Hypothalamus (tissue), 51 donors: ENCODE measurements around the gene ZNF341.
A peak's percentile ranks its signal among the peaks of the same experiment; 100 is the strongest.
"Not testable (repeated sequence)": the region's sequence is repeated elsewhere in the genome, so short reads cannot be mapped to it uniquely, and the experiment has no call there.

Experiments
- DNase-seq, 51 donors: peaks; one replicate each; lab custom pipeline; 2025; lab: John Stamatoyannopoulos, UW

Gene ZNF341

DNA sequence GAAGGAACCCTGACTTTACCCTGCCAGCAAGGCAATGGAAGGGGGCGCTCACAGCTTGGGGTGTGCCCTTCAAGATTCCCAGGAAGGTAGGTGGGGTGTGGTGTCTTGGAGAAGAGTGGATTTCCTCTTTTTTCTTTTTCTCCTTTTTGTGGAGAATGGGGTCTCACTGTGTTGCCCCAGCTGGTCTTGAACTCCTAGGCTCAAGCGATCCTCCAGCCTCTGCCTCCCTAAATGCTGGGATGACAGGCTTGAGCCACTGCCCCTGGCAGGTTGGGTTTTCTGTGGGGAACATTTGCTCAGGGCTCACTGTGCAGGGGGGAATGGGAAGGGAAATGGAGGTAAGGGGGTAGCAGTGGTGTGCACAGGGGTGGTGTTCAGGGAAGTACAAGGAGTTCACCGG lies 4.0 kb upstream of the ZNF341 start:
- DNase-seq, result no peak

DNA sequence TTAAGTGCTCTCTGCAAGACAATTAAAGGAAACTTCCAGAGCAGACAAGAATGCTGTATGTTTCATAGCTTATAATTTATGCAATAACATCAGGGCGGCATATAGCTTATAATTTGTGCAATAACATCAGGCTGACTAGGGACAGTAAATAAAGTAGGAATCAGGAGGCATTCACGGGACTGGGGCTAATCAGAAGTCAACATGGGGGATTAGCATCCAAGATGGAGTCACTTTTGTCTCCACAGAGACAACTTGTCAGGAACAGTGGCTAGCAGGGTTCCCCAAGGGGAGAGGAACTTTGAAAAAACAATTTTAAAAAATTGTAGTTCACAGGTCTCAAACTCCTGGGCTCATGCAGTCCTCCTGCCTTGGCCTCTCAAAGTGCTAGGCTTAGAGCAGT lies 3.3 kb upstream of the ZNF341 start:
- DNase-seq, result no peak

DNA sequence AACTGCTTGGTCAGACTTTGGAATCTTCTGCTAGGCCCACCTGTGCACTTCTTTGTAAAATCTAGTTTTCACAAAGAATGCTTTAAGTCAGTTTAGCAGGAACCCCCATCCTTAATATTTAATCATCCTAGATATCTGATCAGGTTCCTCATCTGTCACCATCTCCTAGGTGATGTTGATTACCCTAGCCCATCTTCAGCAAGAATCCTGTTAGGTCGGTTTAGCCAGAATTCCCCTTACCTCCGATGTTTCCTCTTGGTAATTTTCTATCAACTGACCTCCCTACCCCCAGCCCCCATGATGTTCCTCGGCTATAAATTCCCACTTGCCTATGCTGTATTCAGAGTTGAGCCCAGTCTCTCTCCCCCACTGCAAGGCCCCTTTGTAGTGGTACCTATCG lies 2.7 kb upstream of the ZNF341 start:
- DNase-seq, result no peak

DNA sequence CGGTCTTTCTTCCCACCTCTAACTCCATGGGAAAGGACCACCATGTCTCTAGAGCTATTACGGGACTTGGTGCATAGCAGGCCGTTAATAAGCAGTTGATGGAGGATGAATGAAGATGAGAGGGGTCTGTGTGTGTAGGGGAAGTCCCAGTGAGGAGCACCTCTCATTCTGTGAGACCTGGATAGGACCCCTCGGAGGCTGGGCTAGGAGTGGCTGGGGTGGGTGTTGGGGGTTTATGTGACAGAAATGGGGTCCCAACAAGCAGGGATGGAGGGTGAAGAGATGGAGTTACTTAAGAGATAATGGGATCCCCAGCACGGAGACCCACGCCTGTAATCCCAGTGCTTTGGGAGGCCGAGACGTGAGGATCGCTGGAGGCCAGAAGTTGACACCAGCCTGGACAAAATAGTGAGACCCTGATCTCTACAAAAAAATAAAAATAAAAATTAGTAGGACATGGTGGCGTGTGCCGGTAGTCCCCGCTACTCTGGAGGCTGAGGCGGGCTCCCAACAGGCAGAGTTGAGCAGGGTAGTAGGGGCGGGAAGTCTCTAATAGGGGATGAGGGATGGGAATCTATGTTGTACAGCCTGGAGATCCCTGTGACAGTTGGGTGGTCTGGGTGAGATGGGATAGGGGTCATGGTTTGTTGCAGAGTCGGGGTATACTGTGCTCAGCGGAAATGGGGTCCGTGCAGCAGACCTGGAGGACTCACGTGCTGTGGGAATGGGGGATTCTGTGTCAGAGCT lies 677 bp upstream of the ZNF341 start:
- DNase-seq, result peak in 6 of 51 donors; percentile 8 to 65 (median 36)

DNA sequence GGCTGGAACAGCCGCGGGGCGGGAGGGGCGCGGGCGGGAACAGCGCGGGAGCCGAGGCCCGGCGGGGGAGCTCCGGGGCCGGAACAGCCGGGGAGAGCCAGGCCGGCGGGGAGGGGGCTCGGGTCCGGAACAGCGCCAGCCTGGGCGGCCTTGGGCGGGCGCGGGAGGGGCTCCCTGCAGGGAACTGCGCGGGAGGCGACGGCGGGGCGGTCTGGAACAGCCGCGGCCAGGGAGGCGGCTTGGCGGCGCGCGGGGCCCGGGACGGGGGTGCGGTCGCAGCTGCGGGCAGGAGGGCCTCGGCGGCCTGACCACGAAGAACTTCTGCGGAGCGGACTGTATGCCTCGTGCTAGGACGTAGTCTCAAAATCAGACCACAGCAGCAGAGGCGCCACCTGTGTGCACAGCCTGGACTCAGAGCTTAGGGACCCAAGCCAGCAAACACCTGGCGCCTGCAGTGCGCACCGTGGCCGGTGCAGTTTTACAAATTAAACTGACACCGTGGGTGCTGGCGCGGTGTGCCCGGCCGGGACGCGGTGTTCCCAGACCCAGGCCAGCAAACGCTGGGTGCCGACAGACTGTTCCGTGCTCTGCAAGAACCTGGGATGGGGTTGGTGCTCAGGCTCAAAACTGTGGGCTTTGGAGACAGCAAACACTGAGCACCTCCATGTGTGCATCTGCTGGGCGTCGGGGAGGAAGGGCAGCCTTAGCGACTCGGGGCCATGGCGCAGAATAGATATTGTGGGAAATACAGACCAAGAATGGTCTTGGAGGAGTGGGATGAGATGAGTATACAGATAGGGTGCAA lies 572 bp downstream of the ZNF341 start:
- peak; percentile 50 to 97 (median 89) for DNase-seq

DNA sequence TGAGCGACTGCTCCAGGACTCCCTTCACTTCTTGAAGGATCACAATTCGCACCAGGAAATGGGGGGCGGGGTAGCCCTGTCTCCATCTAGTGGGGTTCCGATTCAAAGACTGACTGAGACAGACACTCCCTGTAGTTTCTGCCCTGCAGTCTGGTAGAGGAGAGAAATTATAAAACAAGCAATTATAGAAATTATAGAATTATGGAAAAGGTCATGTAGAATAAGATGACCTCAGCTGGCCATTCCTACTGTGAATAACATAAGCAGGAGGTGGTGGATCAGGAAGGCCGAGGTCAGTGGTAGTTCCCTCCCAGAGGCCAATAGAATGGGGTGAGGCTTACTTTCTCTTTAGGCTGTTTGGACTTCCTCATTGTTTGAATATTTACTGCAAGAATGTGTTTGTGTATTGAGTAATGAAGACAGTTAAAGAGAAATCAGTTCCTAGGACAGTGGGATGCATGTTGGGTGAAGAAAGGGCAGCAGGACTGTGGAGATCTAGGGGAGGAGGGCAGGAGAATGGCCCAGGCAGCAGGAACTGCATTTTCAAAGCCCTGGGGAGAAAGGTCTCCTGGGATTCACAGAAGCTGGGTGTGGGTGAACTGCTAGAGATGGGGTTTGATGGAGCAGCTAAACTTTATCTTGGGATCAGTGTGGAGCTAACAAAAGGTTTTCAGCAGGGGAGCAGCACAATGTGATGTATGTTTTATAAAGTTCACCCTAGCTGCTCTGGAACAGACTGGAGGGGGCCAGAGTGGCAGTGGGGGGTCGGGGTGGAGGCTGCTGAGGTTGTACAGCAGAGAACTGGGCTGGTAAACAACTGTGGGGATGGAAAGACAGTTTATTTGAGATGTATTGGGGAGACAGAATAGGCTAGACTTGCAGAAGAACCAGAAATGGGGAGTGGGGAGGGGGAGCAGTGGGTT lies 2.1 kb downstream of the ZNF341 start:
- peak in 2 of 51 donors; percentile 0 to 3 for DNase-seq

DNA sequence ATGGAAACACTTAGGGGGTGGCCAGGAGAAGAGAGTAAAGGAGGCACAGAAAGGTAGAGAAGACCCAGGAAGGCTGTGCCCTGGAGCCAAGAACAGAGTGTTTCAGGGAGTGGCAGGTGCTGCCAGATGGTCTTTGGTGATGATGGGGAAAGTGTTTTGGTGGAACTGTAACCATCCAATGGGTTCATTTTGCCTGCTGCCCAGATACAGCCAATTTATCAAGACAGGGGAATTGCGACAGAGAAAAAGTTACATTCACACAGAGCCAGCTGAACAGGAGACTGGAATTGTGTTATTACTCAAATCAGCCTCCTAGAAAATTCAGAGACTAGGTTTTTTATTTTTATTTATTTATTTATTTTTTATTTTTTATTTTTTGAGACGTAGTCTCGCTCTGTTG lies 5.2 kb downstream of the ZNF341 start:
- DNase-seq, result no peak

DNA sequence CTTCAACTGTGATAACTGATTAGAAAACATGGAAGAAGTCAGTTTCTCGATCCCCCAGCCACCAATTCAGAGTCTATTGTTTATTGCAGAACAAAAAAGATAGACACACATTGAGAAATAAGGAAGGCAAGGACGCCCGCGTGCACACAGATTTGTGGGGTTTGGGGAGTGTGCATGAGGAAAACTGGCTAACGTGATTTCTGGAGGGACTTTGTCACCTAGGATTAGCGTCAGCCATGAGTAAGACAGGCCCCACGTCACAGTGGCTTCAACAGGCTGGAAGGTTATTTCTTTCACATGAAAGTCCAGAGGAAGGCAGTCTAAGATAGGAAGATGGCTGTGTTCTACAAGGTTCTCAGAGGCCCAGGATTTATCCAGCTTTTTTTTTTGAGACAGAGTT lies 7.7 kb downstream of the ZNF341 start:
- DNase-seq, result no peak

DNA sequence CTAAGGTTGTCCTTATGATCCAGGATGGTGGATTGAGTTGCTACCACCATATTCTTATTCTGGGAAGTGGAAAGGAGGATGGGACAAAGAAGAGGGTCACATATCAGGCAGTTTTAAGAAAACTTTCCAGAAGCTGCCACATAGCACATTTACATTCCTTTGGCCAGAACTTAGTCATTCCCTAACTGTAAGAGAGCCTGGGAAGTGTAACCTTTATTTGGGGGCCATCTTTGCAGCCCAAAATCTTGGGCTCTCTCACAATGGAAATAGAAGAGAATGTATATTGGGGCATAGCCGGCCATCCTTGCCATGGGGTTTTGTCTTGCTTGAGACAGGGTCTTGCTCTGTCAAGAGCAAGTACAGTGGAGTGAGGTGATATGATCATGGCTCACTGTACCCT lies 8.4 kb downstream of the ZNF341 start:
- no peak for DNase-seq

DNA sequence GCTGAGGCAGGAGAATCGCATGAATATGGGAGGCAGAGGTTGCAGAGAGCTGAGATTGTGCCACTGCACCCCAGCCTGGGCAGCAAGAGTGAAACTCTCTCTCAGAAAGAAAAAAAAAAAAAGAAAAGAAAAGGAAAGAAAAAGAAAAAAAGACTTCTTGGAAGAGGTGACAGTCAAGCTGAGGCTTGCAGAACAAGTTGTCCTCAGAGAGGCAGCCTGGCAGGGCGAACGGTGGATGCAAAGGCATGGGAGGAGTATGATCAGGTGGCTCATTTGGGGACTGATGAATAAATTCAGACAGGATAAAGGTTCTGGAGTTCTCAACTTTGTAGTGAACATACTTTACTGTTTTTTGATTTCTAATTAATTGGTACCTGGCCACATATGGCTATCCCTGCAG lies 12.4 kb downstream of the ZNF341 start:
- no peak for DNase-seq

DNA sequence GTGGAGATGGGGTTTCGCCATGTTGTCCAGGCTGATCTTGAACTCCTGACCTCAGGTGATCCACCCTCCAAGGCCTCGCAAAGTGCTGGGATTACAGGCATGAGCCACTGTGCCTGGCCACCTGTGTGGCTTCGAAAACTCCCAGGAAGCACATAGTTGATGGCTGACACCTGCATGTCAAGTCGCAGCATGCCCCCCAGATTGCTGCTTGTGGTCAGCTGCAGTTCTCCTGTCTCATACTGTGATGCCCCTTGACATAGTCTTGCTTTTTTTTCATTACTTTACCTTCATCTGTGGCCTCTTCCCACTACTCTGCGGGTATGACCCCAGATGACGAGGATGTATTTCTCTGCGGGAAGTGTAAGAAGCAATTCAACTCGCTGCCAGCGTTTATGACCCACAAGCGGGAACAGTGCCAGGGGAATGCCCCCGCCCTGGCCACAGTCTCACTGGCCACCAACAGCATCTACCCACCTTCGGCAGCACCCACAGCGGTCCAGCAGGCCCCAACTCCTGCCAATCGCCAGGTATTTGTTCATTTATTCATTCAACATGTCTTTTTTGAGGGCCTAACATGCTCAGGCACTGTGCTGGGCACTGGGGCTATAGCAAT lies 13.1 kb downstream of the ZNF341 start:
- no peak for DNase-seq

DNA sequence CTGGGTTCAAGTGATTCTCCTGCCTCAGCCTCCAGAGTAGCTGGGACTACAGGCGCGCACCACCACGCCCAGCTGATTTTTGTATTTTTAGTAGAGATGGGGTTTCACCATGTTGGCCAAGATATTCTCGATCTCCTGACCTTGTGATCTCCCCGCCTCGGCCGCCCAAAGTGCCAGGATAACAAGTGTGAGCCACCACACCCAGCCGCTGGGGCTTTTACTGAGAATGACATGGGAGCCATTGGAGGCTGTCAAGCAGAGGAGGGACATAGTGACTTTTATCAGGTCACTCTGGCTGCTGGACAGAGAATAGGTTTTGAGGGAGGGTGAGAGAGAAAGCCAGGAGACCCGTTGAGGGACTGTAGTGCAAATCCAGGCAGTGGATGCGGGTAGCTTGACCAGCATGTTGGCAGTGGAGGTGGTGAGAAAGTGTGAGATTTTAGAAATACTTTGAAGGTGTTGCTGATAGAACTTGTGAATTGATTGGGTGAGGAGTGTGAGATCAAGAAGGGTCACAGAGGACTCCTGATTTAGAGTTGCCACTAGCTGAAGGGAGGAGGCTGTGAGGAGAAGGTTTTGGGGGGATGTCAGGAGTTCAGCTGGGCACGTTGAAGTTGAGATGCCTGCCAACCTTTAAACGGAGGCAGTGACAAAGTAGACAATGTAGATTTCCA lies 14.7 kb downstream of the ZNF341 start:
- DNase-seq, result no peak

DNA sequence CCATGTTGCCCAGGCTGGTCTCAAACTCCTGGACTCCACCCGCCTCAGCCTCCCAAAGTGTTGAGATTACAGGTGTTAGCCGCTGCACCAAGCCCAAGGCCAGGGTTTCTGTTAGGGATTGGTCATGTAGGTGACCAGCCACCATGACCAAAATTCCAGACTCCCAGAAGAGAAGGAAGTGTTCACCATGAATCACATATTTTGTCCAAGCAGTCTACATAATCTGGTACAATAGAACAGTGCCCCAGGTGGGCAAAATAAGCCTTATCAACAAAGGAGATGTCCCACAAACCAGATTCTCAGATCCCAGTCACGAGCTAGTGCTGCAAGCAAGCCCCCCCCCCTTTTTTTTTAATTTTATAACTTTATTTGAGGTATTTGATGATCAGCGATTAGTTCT lies 20.0 kb downstream of the ZNF341 start:
- no peak for DNase-seq

DNA sequence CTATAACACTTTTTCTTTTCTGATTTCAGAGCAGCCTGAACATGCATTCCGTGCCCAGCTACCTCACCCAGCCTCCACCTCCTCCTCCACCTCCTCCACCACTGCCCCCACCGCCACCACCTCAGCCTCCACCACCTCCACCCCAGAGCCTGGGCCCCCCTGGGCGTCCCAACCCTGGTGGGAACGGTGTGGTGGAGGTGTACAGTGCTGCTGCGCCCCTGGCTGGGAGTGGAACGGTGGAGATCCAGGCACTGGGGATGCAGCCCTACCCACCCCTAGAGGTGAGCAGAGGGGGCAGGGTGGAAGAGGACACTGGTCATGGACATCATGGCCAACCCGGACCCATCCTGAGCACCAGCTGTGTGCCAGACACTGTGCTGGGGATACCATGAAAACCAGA lies 21.3 kb downstream of the ZNF341 start:
- DNase-seq, result no peak

DNA sequence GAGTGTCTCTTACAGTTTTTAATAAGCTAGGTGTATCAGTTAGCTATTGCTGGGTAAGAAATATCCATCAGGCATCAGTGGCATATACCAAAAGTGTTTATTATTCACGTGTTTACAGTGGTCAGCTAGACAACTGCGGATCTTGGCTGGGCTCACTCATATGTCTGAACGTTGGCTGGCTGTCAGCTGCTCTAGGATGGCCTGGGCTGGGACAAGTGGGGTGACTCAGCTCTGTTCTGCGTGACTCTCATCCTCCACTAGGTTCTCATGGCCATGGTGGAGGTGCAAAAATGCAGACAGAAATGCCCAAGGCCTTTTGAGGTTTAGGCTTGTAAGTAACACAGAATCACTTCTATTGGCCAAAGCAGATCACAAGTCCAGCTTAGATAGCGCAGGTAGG lies 22.0 kb downstream of the ZNF341 start:
- DNase-seq, result no peak

DNA sequence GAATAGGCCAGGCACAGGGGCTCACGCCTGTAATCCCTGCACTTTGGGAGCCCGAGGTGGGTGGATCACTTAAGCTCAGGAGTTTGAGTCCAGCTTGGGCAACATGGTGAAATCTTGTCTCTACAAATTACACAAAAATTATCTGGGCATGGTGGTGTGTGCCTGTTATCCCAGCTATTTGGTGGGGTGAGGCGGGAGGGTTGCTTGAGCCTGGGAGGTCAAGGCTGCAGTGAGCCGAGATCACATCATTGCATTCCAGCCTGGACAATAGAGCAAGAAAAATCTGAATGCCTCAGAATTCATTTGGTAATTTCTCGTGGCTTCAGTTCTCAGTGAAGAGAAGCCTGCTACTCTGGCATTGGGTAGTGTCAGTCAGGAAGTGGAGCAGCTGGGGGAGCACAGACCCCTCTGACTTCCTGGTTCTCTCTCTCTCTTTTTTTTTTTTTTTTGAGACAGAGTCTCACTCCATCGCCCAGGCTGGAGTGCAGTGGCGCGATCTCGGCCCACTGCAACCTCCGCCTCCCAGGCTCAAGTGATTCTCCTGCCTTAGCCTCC lies 24.2 kb downstream of the ZNF341 start:
- not testable (repeated sequence) for DNase-seq

DNA sequence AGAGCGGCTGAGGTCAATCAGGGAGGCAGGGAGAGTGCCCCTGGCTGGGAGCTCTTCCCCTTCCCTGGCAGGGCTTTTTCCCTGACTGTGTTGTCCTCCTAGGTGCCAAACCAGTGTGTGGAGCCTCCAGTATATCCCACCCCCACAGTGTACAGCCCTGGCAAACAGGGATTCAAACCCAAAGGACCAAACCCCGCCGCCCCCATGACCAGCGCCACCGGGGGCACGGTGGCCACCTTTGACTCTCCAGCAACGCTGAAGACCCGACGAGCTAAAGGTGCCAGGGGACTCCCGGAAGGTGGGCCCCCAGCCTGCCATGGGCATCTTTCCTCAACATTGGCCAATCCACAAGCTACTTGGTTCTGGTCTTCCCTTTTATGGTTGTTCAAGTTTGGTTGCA lies 25.2 kb downstream of the ZNF341 start:
- DNase-seq, result no peak

DNA sequence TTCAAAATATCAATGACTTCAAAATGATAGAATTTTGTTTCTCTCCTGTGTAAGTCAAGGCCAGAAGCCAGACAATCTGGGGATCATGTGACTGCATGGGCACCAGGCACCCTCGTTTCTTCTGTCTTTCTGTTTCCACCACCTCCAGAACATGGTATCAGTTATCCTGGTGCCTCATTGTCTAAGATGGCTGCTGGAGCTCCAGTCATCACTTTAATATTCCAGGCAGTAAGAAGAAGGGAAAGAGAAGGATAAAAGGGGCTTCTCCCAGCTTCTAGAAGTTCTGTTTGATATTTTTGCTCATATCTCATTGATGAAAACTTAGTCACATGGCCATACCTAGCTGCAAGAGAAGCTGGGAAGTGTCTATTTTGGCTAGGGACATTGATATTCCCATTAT lies 25.7 kb downstream of the ZNF341 start:
- no peak for DNase-seq

DNA sequence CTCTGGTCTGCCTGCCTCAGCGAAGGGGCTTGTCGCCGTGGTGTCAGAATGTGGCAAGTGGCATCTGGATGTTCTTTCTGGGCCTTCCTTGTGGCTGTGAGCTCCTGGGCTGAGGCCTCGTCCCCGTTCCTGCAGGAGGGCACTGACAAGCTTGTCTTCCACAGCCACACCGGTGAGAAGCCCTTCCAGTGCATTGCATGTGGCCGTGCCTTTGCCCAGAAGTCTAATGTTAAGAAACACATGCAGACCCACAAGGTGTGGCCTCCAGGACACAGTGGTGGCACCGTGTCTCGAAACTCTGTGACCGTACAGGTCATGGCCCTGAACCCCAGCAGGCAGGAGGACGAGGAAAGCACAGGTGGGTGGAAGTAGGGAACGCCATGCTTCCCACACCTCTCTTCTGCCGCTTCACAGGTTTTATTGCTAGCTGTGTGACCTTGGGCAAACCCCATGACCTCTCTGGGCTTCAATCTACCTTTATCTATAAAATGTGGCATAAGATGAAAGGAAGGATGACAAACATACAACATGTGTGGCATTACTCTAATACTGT lies 30.0 kb downstream of the ZNF341 start:
- DNase-seq, result no peak

DNA sequence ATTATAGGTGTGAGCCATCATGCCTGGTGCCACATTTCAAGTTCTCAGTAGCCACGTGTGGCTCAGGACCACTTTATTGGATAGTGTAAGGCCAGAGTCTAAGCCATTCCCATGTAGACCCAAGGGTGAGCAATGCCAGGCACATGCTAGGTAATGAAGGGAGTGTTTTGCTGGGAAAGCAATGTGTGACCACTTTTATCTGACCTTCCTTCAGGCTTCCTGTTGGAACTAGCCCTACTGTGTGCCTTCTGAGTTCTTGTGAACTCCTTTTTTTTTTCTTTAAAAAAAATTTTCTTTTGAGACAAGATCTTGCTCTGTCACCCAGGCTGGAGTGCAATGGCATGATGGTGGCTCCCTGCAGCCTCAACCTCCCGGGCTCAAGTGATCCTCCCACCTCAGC lies 33.3 kb downstream of the ZNF341 start:
- no peak for DNase-seq
